Measurements from ENCODE around the gene MICA.
"Not testable (repeated sequence)": the region's sequence is repeated elsewhere in the genome, so short reads cannot be mapped to it uniquely, and the experiment has no call there.

The MICA gene

DNA sequence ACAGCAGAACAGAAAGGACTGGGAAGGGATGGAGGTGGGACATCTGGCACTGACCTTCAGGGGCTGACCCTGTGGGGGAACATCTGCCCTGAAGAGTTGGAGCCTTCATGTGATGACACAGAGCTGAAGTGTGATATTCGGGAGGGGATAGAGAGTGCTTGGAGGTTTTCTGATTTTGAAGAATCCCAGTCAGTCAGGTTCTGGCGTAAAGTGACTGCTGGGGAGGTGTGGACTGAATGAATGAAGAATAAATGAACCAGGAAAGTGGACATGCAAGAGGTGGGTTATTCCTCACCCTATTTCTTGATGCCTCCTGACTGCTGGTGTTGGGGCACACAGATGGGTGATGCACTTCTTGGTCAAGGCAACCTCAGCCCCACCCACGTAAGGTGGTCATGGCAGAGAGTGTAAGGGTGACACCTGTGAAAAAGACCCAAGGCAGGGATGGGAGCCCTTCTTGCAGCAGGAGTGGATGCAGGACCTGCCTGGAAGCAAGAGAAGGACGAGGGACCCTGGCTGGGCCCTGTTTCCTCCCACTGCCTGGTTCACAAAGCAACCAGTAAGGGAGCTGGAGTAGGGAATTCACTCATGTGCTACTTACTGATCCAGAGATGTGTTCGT lies 13.1 kb downstream of the MICA start:
- DNase-seq = no peak

DNA sequence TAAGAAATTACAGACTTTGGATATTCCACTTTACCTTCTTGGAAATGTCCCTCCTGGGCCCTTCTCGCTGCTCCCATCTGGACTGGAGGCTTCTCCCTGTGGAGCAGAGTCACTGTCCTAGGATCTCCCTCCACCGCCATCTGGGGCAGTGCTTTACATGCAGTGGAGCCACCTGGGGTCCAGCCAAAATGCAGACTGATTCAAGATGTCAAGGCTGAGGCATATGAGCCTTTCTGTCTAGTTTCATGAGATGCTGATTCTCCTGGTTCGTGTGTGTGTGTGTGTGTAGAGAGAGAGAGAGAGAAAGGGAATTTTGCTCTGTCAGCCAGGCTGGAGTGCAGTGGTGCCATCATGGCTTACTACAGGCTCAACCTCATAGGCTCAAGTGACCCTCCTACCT lies 14.9 kb downstream of the MICA start:
- DNase-seq = no peak

DNA sequence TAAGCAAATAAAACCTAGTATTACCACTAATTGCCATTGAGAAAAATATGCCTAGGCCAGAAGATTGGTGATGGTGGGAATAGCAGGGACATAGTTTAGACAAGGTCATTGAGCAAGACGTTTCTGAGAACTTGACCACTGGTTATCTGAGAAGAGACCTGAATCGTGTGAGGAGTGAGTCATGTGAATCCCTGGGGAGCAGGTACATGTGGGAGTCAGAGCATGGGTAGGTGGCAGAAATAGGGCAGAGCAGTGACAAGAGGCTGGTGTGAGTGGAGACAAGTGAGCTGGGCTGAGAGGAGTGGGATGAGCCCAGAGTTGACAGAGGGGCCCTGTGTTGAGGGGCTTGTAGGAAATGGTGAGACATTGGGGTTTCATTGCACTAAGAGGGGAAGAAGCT lies 16.4 kb downstream of the MICA start:
- no peak for DNase-seq

DNA sequence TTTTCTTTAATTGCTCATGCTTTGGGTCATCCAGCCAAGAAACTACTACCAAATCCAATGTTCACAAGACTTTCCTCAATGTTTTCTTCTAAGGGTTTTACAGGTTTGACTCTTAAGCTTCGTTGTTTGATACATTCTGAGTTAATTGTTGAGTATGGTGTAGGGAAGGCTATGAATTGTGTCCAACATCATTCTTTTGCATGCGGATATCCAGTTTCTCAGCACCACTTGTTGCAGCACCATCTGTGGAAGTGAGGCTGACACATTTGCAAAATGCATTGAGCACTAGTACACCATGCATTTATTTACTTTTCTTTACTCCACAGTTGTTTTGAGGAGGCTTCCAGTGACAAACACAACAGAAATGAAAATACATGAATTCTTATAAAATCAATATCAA lies 17.2 kb downstream of the MICA start:
- no peak for DNase-seq

DNA sequence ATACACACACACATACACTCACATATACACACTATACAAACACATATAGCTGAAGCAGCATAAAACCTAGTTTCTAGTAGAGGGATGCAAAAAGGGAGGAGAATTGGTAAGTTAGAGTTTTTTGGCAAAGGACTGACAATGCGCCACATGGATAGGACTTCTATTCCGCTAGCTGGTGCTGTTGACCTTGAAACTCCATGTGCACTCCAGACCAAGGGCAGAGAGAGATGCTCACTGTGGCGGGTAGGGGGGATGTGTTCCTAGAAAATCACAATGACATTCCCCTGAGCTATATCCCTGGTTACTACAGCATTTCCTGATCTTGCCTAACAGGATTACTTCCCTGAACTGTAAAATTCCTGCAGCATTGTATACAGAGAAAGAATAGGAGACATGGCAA lies 19.2 kb downstream of the MICA start:
- no peak for DNase-seq

DNA sequence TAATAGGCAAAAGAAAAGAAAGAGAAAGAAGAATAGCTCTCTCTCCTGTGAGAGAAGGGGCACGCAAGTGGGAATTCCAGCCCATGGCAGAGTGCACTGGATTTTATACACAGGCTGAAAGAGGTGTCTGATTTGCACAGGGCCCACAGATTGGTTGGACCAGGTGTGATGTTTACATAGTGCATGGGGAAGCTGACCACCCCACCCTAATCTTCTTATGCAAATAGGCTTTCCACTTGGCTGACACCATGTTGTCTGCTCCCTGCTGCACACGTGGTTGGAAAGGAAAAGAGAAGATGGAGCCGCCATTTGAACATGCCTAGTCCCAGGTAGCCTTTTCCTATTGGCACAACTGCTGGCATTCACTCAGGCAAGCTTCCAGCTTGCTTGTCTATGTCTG lies 20.2 kb downstream of the MICA start:
- DNase-seq = no peak

DNA sequence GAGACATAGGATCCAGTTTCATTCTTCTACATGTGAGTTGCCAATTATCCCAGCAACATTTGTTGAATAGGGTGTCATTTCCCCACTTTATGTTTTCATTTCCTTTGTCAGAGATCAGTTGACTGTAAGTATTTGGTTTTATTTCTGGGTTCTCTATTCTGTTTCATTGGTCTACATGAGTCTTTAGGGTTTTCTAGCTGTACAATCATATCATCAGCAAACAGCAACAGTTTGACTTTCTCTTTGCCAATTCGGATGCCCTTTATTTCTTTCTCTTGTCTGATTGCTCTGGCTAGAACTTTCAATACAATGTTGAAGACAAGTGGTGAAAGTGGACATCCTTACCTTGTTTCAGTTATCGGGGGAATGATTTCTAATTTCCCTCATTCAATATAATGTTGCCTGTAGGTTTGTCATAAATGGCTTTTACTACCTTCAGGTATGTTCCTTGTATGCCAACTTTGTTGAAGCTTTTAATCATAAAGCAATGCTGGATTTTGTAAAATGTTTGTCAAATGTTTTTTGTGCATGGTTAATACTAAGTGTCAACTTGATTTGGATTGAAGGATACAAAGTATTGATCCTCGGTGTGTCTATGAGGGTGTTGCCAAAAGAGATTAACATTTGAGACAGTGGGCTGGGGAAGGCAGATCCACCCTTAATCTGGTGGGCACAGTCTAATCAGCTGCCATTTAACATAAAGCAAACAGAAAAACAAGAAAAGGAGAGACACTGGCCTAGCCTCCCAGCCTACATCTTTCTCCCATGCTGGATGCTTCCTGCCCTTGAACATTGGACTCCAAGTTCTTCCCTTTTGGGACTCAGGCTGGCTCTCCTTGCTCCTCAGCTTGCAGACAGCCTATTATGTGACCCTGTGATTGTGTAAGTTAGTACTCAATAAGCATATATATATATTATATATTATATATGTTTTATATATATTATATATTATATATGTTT lies 23.3 kb downstream of the MICA start:
- no peak for DNase-seq

DNA sequence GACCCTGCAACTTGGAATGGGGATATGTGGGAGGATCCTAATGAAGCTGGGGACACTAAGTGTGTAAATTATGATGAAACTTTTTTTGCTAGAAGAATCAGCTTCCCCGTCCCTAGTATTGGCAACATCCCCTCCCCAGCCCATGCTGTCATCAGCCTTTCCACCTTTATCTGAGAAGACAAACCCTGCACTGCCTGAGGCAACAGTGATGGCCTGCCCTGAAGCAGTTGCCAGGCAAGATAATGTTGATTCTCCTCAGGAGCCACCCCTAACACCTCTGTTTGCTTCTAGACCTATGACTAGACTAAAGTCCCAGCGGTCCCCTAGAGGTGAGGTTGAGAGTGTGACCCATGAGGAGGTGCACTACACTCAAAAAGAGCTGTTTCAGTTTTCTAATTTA lies 27.1 kb downstream of the MICA start:
- no peak for DNase-seq

DNA sequence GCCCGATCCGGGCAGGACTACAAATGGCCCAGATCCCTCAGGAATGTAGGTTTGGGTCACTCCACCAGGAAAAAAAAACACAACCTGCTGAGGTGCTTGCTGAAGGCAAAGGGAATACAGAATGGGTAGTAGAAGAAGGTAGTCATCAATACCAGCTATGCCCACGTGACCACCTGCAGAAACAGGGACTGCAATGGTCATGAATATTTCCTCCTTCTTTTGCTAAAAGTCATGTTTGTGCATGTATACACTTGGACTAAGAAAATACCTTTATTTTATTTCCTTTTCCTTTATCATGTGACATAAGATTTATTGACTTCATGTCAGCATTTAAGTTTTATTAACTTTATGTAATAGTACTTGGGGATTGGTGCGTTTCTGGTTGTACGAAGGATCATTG lies 31.7 kb downstream of the MICA start:
- not testable (repeated sequence) for DNase-seq

DNA sequence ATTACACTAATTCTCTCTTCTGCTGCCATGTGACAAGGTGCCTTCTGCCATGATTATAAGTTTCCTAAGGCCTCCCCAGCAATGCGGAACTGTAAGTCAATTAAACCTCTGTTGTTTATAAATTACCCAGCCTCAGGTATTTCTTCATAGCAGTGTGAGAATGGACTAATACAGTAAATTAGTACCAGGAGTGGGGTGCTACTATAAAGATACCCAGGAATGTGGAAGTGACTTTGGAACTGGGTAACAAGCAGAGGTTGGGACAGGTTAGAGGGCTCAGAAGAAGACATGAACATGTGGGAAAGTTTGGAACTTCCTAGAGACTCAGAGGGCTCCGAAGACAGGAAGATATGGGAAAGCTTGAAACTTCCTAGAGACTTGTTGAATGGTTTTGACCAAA lies 34.8 kb downstream of the MICA start:
- DNase-seq = no peak

DNA sequence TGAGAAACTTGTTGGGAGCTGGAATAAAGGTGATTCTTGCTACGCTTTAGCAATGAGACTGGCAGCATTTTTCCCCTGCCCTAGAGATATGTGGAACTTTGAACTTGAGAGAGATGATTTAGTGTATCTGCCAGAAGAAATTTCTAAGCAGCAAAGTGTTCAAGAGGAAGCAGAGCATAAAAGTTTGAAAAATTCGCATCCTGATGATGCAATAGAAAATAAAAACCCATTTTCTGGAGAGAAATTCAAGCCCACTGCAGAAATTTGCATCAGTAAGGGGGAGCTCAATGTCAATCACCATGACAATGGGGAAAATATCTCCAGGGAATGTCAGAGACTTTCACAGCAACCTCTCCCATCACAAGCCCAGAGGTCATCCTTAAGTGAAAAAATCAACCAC lies 35.3 kb downstream of the MICA start:
- DNase-seq = no peak

DNA sequence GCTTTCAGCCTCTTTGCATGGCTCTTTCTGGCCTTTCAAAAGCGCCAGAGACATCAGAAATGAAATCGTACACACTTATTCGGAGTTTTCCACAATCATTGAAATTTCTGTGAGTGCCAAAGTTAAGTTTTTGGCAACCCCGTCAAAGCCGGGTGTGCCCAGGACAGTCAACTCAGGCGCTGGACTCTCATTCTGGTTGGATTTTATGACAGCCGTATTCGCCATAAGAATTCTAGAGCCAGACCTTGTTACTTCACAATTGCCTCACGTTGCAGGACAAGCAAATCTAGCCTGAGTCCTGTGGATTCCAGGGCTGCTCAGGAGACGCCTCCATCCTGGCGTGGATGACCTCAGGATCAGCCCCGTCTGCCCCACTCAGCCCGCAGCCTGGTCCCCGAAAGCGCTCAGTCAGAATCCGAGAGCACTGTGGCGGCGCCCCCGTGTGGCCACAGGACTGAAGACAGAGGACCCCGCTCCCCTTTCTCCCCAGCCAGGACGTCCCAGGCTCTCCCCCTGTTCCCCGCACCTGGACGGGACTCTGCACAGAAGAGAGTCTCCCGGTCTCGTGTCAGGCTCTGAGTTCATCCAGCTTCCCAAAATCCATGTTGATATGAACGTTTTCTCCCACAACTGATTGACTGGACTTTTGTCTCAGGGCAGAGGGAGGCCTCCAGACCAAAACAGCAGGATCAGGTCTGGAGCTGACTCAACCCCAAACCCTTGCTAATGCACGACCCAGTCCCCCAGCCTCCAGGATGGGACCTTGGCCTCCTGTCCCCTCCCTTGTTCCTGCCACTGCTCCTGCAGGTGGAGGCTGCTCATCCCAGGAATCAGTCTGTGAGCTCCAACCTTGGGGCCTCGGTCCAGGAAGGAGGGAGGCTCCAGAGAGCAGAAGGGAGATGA lies 38.2 kb downstream of the MICA start:
- DNase-seq = no peak

DNA sequence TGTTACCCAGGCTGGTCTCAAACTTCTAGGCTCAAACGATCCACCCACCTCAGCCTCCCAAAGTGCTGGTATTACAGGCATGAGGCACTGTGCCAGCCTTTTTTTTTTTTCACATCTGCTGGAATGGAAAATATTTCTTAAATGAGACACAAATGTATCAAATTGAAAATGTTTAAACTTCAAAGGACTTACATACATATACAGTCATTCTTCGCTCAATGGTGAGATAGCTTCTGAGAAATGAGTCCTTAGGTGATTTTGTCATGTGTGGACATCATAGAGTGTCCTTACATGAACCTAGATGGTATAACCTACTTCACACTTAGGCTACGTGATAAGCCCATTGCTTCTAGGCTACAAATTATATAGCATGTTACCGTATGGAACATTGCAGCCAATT lies 43.1 kb downstream of the MICA start:
- DNase-seq = no peak

DNA sequence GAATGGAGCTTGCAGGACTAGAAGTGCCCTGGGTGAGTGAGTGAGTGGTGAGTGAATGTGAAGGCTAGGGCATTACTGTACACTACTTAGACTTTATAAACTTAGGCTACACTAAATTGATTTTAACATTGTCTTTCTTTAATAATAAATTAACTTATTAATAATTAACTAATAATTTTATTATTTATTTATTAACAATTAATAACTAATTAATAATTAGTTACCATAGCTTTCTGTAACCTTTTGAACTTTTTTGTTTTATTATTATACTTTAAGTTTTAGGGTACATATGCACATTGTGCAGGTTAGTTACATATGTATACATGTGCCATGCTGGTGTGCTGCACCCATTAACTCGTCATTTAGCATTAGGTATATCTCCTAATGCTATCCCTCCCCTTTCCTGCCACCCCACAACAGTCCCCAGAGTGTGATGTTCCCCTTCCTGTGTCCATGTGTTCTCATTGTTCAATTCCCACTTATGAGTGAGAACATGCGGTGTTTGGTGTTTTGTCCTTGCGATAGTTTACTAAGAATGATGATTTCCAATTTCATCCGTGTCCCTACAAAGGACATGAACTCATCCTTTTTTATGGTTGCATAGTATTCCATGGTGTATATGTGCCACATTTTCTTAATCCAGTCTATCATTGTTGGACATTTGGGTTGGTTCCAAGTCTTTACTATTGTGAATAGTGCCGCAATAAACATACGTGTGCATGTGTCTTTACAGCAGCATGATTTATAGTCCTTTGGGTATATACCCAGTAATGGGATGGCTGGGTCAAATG lies 43.8 kb downstream of the MICA start:
- not testable (repeated sequence) for DNase-seq

DNA sequence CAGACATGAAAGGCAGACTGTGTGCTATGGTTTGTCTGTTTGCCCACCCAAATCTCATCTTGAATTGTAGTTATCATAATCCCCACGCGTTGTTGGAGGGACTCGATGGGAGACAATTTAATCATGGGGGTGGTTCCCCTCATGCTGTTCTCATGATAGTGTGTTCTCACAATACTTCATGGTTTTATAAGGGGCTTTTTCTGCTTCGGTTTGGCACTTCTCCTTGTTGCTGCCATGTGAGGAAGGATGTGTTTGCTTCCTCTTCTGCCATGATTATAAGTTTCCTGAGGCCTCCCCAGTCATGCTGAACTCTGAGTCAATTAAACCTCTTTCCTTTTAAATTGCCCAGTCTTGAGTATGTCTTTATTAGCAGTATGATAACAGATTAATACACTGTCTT lies 47.4 kb downstream of the MICA start:
- no peak for DNase-seq

DNA sequence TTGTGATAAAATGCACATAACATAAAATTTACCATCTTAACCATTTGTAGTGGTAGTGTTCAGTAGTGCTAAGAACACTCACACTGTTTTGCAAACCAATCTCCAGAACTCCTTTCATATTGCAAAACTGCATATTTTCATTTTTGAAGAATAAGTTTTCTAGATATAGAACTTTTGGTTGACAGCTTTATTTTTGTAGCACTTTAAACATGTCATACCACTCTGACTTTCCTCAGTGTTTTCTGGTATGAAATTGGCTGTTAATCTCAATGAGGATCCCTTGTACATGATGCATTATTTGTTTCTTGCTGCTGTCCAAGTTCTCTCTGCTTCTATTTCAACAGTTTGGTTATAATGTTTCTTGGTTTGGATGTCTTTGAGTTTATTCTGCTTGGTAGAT lies 49.5 kb downstream of the MICA start:
- DNase-seq = no peak

DNA sequence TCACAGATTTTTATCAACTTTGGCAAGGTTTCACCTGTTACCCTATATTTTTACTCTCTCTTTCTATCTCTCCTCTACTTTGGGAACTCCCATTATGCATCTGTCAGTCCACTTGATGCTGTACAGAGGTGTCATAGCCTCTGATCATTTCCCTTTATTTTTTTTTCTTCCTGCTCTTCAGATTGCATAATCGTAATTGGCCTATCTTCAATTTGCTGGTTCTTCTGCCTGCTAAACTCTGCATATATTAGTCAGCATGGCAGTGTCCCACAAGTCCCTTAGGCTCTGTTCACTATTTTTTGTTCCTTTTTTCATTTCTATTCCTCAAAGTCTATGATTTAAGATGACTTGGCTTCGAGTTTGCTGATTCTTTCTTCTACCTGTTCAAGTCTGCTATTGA lies 49.9 kb downstream of the MICA start:
- DNase-seq = no peak

DNA sequence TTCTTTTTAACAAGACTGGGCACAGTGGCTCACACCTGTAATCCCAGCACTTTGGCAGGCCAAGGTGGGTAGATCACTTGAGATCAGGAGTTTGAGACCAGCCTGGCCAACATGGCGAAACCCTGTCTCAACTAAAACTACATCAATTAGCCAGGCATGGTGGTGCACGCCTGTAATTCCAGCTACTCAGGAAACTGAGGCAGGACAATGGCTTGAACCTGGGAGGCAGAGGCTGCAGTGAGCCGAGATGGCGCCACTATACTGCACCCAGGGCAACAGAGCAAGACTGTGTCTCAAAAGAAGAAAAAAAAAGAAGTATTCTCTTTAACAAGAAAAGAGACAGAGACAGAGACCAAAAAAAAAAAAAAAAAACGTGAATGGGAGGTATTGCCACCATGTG lies 56.5 kb downstream of the MICA start:
- not testable (repeated sequence) for DNase-seq

DNA sequence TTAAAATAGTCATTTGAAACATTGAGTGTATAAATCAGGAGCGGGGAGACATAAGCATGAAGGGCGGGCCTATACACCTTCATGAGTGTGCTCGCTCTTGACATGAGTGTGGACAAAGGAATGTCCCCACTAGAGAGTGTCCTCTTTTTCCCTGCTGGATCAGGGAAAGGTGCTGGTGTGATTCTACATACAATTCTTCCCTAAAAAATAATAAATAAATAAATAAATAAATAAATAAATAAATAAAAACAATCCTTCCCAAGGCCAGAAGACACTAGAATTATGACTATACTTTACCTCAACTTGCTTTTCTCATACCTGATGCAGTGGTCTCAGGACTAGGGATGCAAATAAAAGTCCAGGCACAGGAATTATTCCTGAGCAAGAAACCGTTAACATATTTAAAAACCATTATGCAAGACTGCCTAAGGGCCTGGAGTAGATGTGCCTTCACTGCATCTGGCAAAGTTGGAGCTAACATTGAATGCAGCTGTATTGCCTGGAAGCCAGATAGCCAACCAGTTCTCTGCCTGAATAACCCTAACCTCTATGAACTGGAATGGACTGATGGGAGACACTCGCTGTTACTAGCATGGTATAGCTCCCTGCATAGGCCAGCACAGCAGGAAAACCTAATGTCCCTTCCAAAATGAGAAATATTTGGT lies 57.1 kb downstream of the MICA start:
- DNase-seq = no peak

DNA sequence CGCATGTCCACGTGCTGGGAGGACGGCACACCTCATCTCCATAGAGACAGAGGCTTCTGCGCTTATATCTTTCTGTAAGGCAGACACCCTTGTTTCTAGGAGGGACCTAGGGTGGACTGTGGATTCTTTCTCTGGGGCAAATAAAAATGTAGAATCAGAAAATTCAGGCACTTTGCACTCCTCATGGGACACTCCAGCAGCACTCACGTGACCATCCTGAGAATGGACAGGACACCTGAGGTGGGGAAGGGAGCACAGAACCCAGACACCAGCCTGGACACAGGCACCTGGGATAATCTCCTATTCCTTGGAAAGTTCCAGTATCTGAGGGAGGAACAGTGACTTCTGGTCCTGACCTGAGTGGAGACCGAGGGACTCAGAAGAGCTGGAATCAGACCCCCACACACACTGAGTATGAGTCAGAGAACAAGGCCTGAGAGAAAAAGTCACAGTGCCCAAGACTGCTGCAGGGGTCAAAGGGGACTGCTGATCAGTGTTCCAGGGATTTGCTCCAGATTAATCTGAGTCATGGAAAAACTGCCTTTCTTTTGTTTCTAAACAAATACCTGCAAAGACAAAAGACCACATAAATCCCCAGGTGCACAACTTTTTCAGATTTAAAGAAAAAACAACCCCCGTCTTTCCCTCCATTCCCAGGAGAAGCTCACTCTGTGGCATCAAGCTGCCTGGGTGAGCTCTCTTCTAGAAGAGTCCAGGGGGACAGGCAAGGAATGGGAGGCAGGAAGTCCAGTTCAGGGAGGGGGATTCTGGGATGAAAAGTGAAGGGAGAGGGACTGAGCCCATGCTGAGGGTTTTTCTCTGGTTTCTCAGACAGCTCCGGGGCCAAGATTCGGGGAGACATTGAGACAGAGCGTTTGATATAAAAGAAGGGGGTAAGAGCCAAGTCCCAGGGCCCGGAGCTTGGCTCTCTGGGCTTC lies 58.9 kb downstream of the MICA start:
- DNase-seq = no peak

Data from NCI-H2171 (cell line).